Progenitor cell of endocrine pancreas (in vitro differentiated cells): ENCODE data around the gene SPDYE4. TPM values are rescaled to one million over a fixed set of nuclear protein-coding genes. Genes with fewer than 3 reads are reported as not detected.

Source experiments
- DNase-seq: peaks from one replicate; pipeline ENCODE4 v3.0.0; 2021; ENCODE audit warnings: low spot score; ENCODE audit not compliant: unreplicated experiment
- H3K27ac Mint-ChIP-seq: 2 replicates; pipeline ENCODE4 v1.8.0; 2021; ENCODE audit warnings: mild to moderate bottlenecking, moderate library complexity, mixed read lengths
- H3K27me3 Mint-ChIP-seq: 2 replicates; pipeline ENCODE4 v1.8.0; 2021; ENCODE audit warnings: mixed read lengths
- H3K36me3 Mint-ChIP-seq: 2 replicates; pipeline ENCODE4 v1.8.0; 2022; ENCODE audit warnings: mixed read lengths; ENCODE audit not compliant: insufficient read depth
- H3K4me1 Mint-ChIP-seq: 2 replicates; pipeline ENCODE4 v1.8.0; 2021; ENCODE audit warnings: low read depth, mixed read lengths
- H3K4me3 Mint-ChIP-seq: 2 replicates; pipeline ENCODE4 v1.8.0; 2021; ENCODE audit warnings: low read depth, mild to moderate bottlenecking, moderate library complexity, mixed read lengths
- H3K9me3 Mint-ChIP-seq: 2 replicates; pipeline ENCODE4 v1.8.0; 2021; ENCODE audit warnings: low read depth, mixed read lengths
- CTCF ChIP-seq: fragments of 200-600 bp; sonication (generic); IDR thresholded peaks from one replicate; pipeline ENCODE4 v1.5.0; 2021; ENCODE audit warnings: antibody characterized with exemption, mild to moderate bottlenecking; ENCODE audit not compliant: unreplicated experiment
- total RNA-seq: library from RNA; stranded (reverse); gene quantifications from 2 replicates; pipeline ENCODE4 v1.2.1, GENCODE V29; 2021

SPDYE4 gene
- total RNA-seq, 1 donor from 2014 or later, result not detected

DNA sequence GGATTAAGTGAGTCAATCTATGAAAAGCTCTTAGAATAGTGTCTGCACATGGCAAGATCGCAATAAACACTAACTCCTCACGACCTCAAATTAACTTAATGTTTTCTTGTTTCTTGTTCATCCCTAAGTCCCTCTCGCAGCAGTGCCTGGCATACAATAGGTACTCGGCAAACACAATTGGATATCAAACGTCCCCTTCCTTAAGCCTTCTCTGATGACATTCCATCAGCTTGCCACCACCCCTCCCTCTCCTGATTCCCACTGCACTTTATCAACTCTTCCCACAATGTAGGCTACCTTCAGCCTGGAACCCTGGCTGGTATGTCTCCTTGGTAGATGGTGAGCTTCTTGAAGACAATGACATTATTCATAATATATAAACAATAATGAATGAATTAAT, 47.1 kb downstream of the SPDYE4 start:
- DNase-seq, result no peak
- Mint-ChIP-seq H3K4me1 (peaks cover 7% of the 10 kb centered on the region), H3K27me3 (peaks cover 5% of the 10 kb centered on the region), H3K9me3 (peaks cover 9% of the 10 kb centered on the region), H3K36me3 (no peaks in the 10 kb centered on the region), H3K4me3 (no peak overlapping the region), H3K27ac (no peak overlapping the region)
- TF ChIP-seq CTCF, result no peak

GRCh38 chr17:8710813-8711212, 47.5 kb downstream of the SPDYE4 start:
- Mint-ChIP-seq H3K4me3 (no peak overlapping the region), H3K27me3 (peaks cover 5% of the 10 kb centered on the region), H3K4me1 (peaks cover 7% of the 10 kb centered on the region), H3K9me3 (peaks cover 9% of the 10 kb centered on the region), H3K27ac (no peak overlapping the region), H3K36me3 (no peaks in the 10 kb centered on the region)
- no peak for DNase-seq
- TF ChIP-seq CTCF, result no peak

GRCh38 chr17:8709006-8709405, 49.3 kb downstream of the SPDYE4 start:
- H3K9me3 Mint-ChIP-seq, result peaks cover 6% of the 10 kb centered on the region
- no peak for TF ChIP-seq CTCF
- no peaks in the 10 kb centered on the region for H3K36me3 Mint-ChIP-seq
- H3K27me3 Mint-ChIP-seq, result peaks cover 5% of the 10 kb centered on the region
- H3K4me3 Mint-ChIP-seq, result no peak overlapping the region
- H3K27ac Mint-ChIP-seq, result no peak overlapping the region
- peaks cover 7% of the 10 kb centered on the region for H3K4me1 Mint-ChIP-seq
- no peak for DNase-seq

- Mint-ChIP-seq H3K4me3 (no peak overlapping the region), H3K4me1 (peaks cover 7% of the 10 kb centered on the region), H3K27me3 (peaks cover 5% of the 10 kb centered on the region), H3K9me3 (peaks cover 11% of the 10 kb centered on the region), H3K36me3 (no peaks in the 10 kb centered on the region), H3K27ac (no peak overlapping the region)
- no peak for DNase-seq
- no peak for TF ChIP-seq CTCF
Measured at GRCh38 chr17:8708025-8708461, 50.3 kb downstream of the SPDYE4 start.

- H3K36me3 Mint-ChIP-seq, result no peaks in the 10 kb centered on the region
- H3K4me1 Mint-ChIP-seq, result peaks cover 5% of the 10 kb centered on the region
Measured at GRCh38 chr17:8707332-8708024, 50.9 kb downstream of the SPDYE4 start.

More at GRCh38 chr17:8707332-8708024, 50.9 kb downstream of the SPDYE4 start:
- no peak for TF ChIP-seq CTCF
- no peak overlapping the region for H3K4me3 Mint-ChIP-seq
- H3K27ac Mint-ChIP-seq, result no peak overlapping the region
- H3K9me3 Mint-ChIP-seq, result peaks cover 11% of the 10 kb centered on the region
- H3K27me3 Mint-ChIP-seq, result peaks cover 5% of the 10 kb centered on the region
- DNase-seq, result no peak
